Neural progenitor cell (in vitro differentiated cells): ENCODE results near the gene ATP10D. TPM values are rescaled to one million over a fixed set of nuclear protein-coding genes. Genes with fewer than 3 reads are reported as not detected.
A peak's percentile ranks its signal among the peaks of the same experiment; 100 is the strongest.
"Not testable (repeated sequence)": the region's sequence is repeated elsewhere in the genome, so short reads cannot be mapped to it uniquely, and the experiment has no call there.

Source experiments
- DNase-seq: peaks from one replicate; pipeline ENCODE4 v3.0.0-alpha.2; 2016; ENCODE audit warnings: low spot score
- H2AFZ ChIP-seq: fragments of 200-600 bp; sonication (generic); replicated peaks from 2 replicates; pipeline ENCODE4 v1.6.1; 2016; ENCODE audit warnings: antibody characterized with exemption
- H3F3A ChIP-seq: fragments of 200-600 bp; sonication (generic); 2 replicates; pipeline ENCODE4 v1.6.1; 2016; ENCODE audit warnings: antibody characterized with exemption, low read depth
- H3K27ac ChIP-seq: fragments of 200-600 bp; sonication (generic); 2 replicates; pipeline ENCODE4 v1.5.1; 2016; ENCODE audit warnings: mild to moderate bottlenecking
- H3K27me3 ChIP-seq: fragments of 200-600 bp; sonication (generic); 2 replicates; pipeline ENCODE4 v1.6.1; 2016; ENCODE audit warnings: mild to moderate bottlenecking, moderate library complexity
- H3K36me3 ChIP-seq: fragments of 200-600 bp; sonication (generic); 2 replicates; pipeline ENCODE4 v1.5.1; 2016
- H3K4me1 ChIP-seq: fragments of 200-600 bp; sonication (generic); 2 replicates; pipeline ENCODE4 v1.6.1; 2016; ENCODE audit warnings: mixed run types
- H3K4me2 ChIP-seq: fragments of 200-600 bp; sonication (generic); 2 replicates; pipeline ENCODE4 v1.6.1; 2016
- H3K4me3 ChIP-seq: fragments of 200-600 bp; sonication (generic); 2 replicates; pipeline ENCODE4 v1.5.1; 2016
- H3K79me2 ChIP-seq: fragments of 200-600 bp; sonication (generic); 2 replicates; pipeline ENCODE4 v1.6.1; 2016; ENCODE audit warnings: low read depth
- H3K9ac ChIP-seq: fragments of 200-600 bp; sonication (generic); 2 replicates; pipeline ENCODE4 v1.6.1; 2016
- H3K9me3 ChIP-seq: fragments of 200-600 bp; sonication (generic); 2 replicates; pipeline ENCODE4 v1.5.1; 2016; ENCODE audit warnings: low read depth
- H4K20me1 ChIP-seq: fragments of 200-600 bp; sonication (generic); 2 replicates; pipeline ENCODE4 v1.6.1; 2016; ENCODE audit warnings: low read depth
- H3K27ac Mint-ChIP-seq: 3 replicates; pipeline ENCODE4 v1.8.0; 2021; ENCODE audit warnings: mixed read lengths
- H3K27me3 Mint-ChIP-seq: 2 replicates; pipeline ENCODE4 v1.8.0; 2022; ENCODE audit warnings: low read depth, mild to moderate bottlenecking, inconsistent platforms, moderate library complexity, mixed read lengths; ENCODE audit not compliant: insufficient read depth
- H3K36me3 Mint-ChIP-seq: 3 replicates; pipeline ENCODE4 v1.8.0; 2021; ENCODE audit warnings: mixed read lengths
- H3K4me1 Mint-ChIP-seq: 3 replicates; pipeline ENCODE4 v1.8.0; 2021; ENCODE audit warnings: mixed read lengths
- H3K4me3 Mint-ChIP-seq: 3 replicates; pipeline ENCODE4 v1.8.0; 2021; ENCODE audit warnings: mild to moderate bottlenecking, moderate library complexity, mixed read lengths
- H3K9me3 Mint-ChIP-seq: 3 replicates; pipeline ENCODE4 v1.8.0; 2020; ENCODE audit warnings: mixed read lengths
- CTCF ChIP-seq: fragments of 200-600 bp; sonication (generic); IDR thresholded peaks from 2 replicates; pipeline ENCODE4 v1.5.1; 2017; ENCODE audit warnings: antibody characterized with exemption, mild to moderate bottlenecking
- EZH2 ChIP-seq: fragments of 200-600 bp; sonication (generic); IDR thresholded peaks from 2 replicates; pipeline ENCODE4 v1.6.1; 2017; ENCODE audit warnings: antibody characterized with exemption, mild to moderate bottlenecking, moderate library complexity
- EZH2phosphoT487 ChIP-seq: fragments of 200-600 bp; sonication (generic); IDR thresholded peaks from 2 replicates; pipeline ENCODE4 v1.6.1; 2017; ENCODE audit warnings: antibody characterized with exemption
- total RNA-seq: library from RNA; depleted of rRNA; stranded (reverse); fragments of >200 nt; gene quantifications from 2 replicates; pipeline ENCODE4 v1.2.3, GENCODE V29; 2015; ENCODE audit warnings: low replicate concordance

Gene ATP10D
- total RNA-seq, 1 donor from 2014 or later = 8.1 TPM

- H2AFZ ChIP-seq = no peak overlapping the region
- H3K4me3 ChIP-seq = no peak overlapping the region
- Mint-ChIP-seq H3K9me3 (peaks cover 5% of the 10 kb centered on the region), H3K4me3 (no peak overlapping the region), H3K27me3 (no peaks in the 10 kb centered on the region), H3K4me1 (peaks cover 3% of the 10 kb centered on the region), H3K27ac (no peak overlapping the region), H3K36me3 (peaks cover 5% of the 10 kb centered on the region)
- no peaks in the 10 kb centered on the region for H4K20me1 ChIP-seq
- no peaks in the 10 kb centered on the region for H3K79me2 ChIP-seq
- H3K27me3 ChIP-seq = no peaks in the 10 kb centered on the region
- no peak overlapping the region for H3K9ac ChIP-seq
- DNase-seq = no peak
- no peaks in the 10 kb centered on the region for H3K36me3 ChIP-seq
- peaks cover 3% of the 10 kb centered on the region for H3F3A ChIP-seq
- no peaks in the 10 kb centered on the region for H3K9me3 ChIP-seq
- H3K4me1 ChIP-seq = peaks cover 7% of the 10 kb centered on the region
- H3K27ac ChIP-seq = no peak overlapping the region
- no peak overlapping the region for H3K4me2 ChIP-seq
- no peak for TF ChIP-seq EZH2phosphoT487
- TF ChIP-seq EZH2 = no peak
- TF ChIP-seq CTCF = no peak
Observed at GRCh38 chr4:47526281-47526680, 41.2 kb downstream of the ATP10D start.

GRCh38 chr4:47528646-47529045, 43.6 kb downstream of the ATP10D start:
- H3K36me3 ChIP-seq, H3K27ac ChIP-seq, H3K9me3 ChIP-seq, H3K27me3 Mint-ChIP-seq, H3K36me3 Mint-ChIP-seq, H3K4me2 ChIP-seq, H3K4me3 ChIP-seq, H3K27me3 ChIP-seq, H3K9me3 Mint-ChIP-seq, H3F3A ChIP-seq, H3K79me2 ChIP-seq, H4K20me1 ChIP-seq, H2AFZ ChIP-seq, H3K4me1 Mint-ChIP-seq, DNase-seq, H3K27ac Mint-ChIP-seq, H3K9ac ChIP-seq, H3K4me3 Mint-ChIP-seq: not testable (repeated sequence)
- peaks cover 16% of the 10 kb centered on the region for H3K4me1 ChIP-seq

- Histone ChIP-seq H3K9ac (no peak overlapping the region), H3K4me1 (peaks cover 16% of the 10 kb centered on the region), H4K20me1 (no peaks in the 10 kb centered on the region), H3K9me3 (no peaks in the 10 kb centered on the region), H3K36me3 (no peaks in the 10 kb centered on the region), H3K79me2 (no peaks in the 10 kb centered on the region), H3K4me2 (peak overlapping the region; percentile 33), H3K27me3 (no peaks in the 10 kb centered on the region), H3K27ac (peak overlapping the region; percentile 15), H3K4me3 (no peak overlapping the region), H3F3A (peaks cover 3% of the 10 kb centered on the region), H2AFZ (no peak overlapping the region)
- TF ChIP-seq EZH2 (no peak), EZH2phosphoT487 (no peak), CTCF (no peak)
- no peaks in the 10 kb centered on the region for H3K27me3 Mint-ChIP-seq
- no peak for DNase-seq
- no peak overlapping the region for H3K4me3 Mint-ChIP-seq
- H3K4me1 Mint-ChIP-seq = peaks cover 3% of the 10 kb centered on the region
- H3K27ac Mint-ChIP-seq = no peak overlapping the region
- peaks cover 5% of the 10 kb centered on the region for H3K9me3 Mint-ChIP-seq
- peaks cover 5% of the 10 kb centered on the region for H3K36me3 Mint-ChIP-seq
Observed at GRCh38 chr4:47530801-47531200, 45.7 kb downstream of the ATP10D start.

GRCh38 chr4:47531241-47531953, 46.3 kb downstream of the ATP10D start:
- H3K4me3 ChIP-seq = no peak overlapping the region
- H3K9me3 ChIP-seq = no peaks in the 10 kb centered on the region
- peak overlapping the region; percentile 33 for H3K4me2 ChIP-seq
- Mint-ChIP-seq H3K9me3 (peaks cover 5% of the 10 kb centered on the region), H3K27me3 (no peaks in the 10 kb centered on the region), H3K4me1 (peaks cover 3% of the 10 kb centered on the region), H3K4me3 (no peak overlapping the region), H3K27ac (no peak overlapping the region), H3K36me3 (peaks cover 5% of the 10 kb centered on the region)
- H3K27ac ChIP-seq = peak overlapping the region; percentile 68
- H3K27me3 ChIP-seq = no peaks in the 10 kb centered on the region
- no peak for TF ChIP-seq CTCF
- H3K79me2 ChIP-seq = no peaks in the 10 kb centered on the region
- H3K4me1 ChIP-seq = peaks cover 16% of the 10 kb centered on the region
- H3F3A ChIP-seq = peaks cover 3% of the 10 kb centered on the region
- H4K20me1 ChIP-seq = no peaks in the 10 kb centered on the region
- no peak overlapping the region for H2AFZ ChIP-seq
- no peak overlapping the region for H3K9ac ChIP-seq
- H3K36me3 ChIP-seq = no peaks in the 10 kb centered on the region
- DNase-seq = peak; percentile 70
